Prostate gland (tissue), 2 donors: ENCODE data around the gene PIERCE2.
"Not testable (repeated sequence)": the region's sequence is repeated elsewhere in the genome, so short reads cannot be mapped to it uniquely, and the experiment has no call there.

Source experiments
- CTCF ChIP-seq, 4 experiments: fragments of 200-600 bp in 2 of 4; fragments of 450-650 bp in 2 of 4; sonication (generic) in 2 of 4; IDR thresholded peaks; 1 replicate in 3 of 4; 2 replicates in 1 of 4; pipeline ENCODE4 v1.5.1; 2016 to 2019; ENCODE audit warnings: antibody characterized with exemption in 4 of 4, mild to moderate bottlenecking in 2 of 4, moderate library complexity in 2 of 4
- POLR2A ChIP-seq: fragments of 450-650 bp; IDR thresholded peaks from one replicate; pipeline ENCODE4 v1.6.1; 2016; ENCODE audit warnings: antibody characterized with exemption, mild to moderate bottlenecking
- POLR2AphosphoS5 ChIP-seq: sonication (generic); formaldehyde crosslinking; IDR thresholded peaks from one replicate; pipeline ENCODE4 v1.6.1; 2017; ENCODE audit warnings: antibody characterized with exemption

GRCh38 chr15:55417678-55418077, 9.4 kb downstream of the PIERCE2 start:
- TF ChIP-seq CTCF (IDR thresholded peaks at IDR 0.05); POLR2A; POLR2AphosphoS5: not testable (repeated sequence)
